GM23338 (cell line): ENCODE data around the gene MTURN. TPM values are rescaled to one million over a fixed set of nuclear protein-coding genes. Genes with fewer than 3 reads are reported as not detected.

Experiments
- ATAC-seq: fragments of 200-7000 bp; cut with Tn5 transposase; 3 replicates; pipeline ENCODE4 v1.9.1; 2020
- DNase-seq: peaks from one replicate; pipeline ENCODE4 v3.0.0-alpha.2; 2015; ENCODE audit warnings: low spot score
- H2AFZ ChIP-seq: fragments of 200-600 bp; sonication (generic); 2 replicates; pipeline ENCODE4 v1.8.0; 2016; ENCODE audit warnings: antibody characterized with exemption, mild to moderate bottlenecking, moderate library complexity
- H3F3A ChIP-seq: fragments of 200-600 bp; sonication (generic); replicated peaks from 2 replicates; pipeline ENCODE4 v1.8.0; 2017; ENCODE audit warnings: antibody characterized with exemption, mixed run types, low read depth
- H3K27ac ChIP-seq: fragments of 200-600 bp; sonication (generic); 2 replicates; pipeline ENCODE4 v1.6.1; 2016; ENCODE audit warnings: low read depth
- H3K27me3 ChIP-seq: fragments of 200-600 bp; sonication (generic); 2 replicates; pipeline ENCODE4 v1.8.0; 2016; ENCODE audit warnings: mild to moderate bottlenecking, mixed run types, moderate library complexity; ENCODE audit not compliant: insufficient read depth
- H3K36me3 ChIP-seq: fragments of 200-600 bp; sonication (generic); 2 replicates; pipeline ENCODE4 v1.8.0; 2016; ENCODE audit warnings: mild to moderate bottlenecking; ENCODE audit not compliant: insufficient read depth
- H3K4me1 ChIP-seq: fragments of 200-600 bp; sonication (generic); 2 replicates; pipeline ENCODE4 v1.8.0; 2016; ENCODE audit warnings: mild to moderate bottlenecking, moderate library complexity; ENCODE audit not compliant: insufficient read depth
- H3K4me2 ChIP-seq: fragments of 200-600 bp; sonication (generic); 2 replicates; pipeline ENCODE4 v1.7.1; 2017; ENCODE audit warnings: mixed run types
- H3K4me3 ChIP-seq: fragments of 200-600 bp; sonication (generic); 2 replicates; pipeline ENCODE4 v1.6.1; 2016; ENCODE audit warnings: mixed run types
- H3K79me2 ChIP-seq: fragments of 200-600 bp; sonication (generic); replicated peaks from 2 replicates; pipeline ENCODE4 v1.8.0; 2017; ENCODE audit warnings: mild to moderate bottlenecking; ENCODE audit not compliant: insufficient read depth
- H3K9me2 ChIP-seq: fragments of 200-600 bp; sonication (generic); 2 replicates; pipeline ENCODE4 v1.8.0; 2017; ENCODE audit not compliant: insufficient read depth
- H4K20me1 ChIP-seq: fragments of 200-600 bp; sonication (generic); replicated peaks from 2 replicates; pipeline ENCODE4 v1.8.0; 2017; ENCODE audit warnings: mild to moderate bottlenecking; ENCODE audit not compliant: insufficient read depth
- H3K27ac Mint-ChIP-seq: 2 replicates; pipeline ENCODE4 v1.8.0; 2020; ENCODE audit warnings: inconsistent platforms, mild to moderate bottlenecking, moderate library complexity, mixed read lengths
- H3K27me3 Mint-ChIP-seq: 3 replicates; pipeline ENCODE4 v1.8.0; 2022; ENCODE audit warnings: low read depth, mild to moderate bottlenecking, moderate library complexity, mixed read lengths, inconsistent platforms; ENCODE audit not compliant: insufficient read depth, poor library complexity
- H3K36me3 Mint-ChIP-seq: 3 replicates; pipeline ENCODE4 v1.8.0; 2021; ENCODE audit warnings: low read depth, mild to moderate bottlenecking, inconsistent platforms, moderate library complexity, mixed read lengths
- H3K4me1 Mint-ChIP-seq: 3 replicates; pipeline ENCODE4 v1.8.0; 2020; ENCODE audit warnings: mild to moderate bottlenecking, inconsistent platforms, mixed read lengths
- H3K4me3 Mint-ChIP-seq: 3 replicates; pipeline ENCODE4 v1.8.0; 2021; ENCODE audit warnings: moderate library complexity, mild to moderate bottlenecking, inconsistent platforms, mixed read lengths
- H3K9me3 Mint-ChIP-seq: 3 replicates; pipeline ENCODE4 v1.8.0; 2020; ENCODE audit warnings: moderate library complexity, mild to moderate bottlenecking, inconsistent platforms, mixed read lengths
- CREB1 ChIP-seq: fragments of 250-450 bp; sonication (Bioruptor Pico); IDR thresholded peaks from 2 replicates; pipeline ENCODE4 v1.5.0; 2020; ENCODE audit warnings: low read depth, mild to moderate bottlenecking, moderate library complexity
- EZH2 ChIP-seq: fragments of 200-600 bp; sonication (generic); IDR thresholded peaks from one replicate; pipeline ENCODE4 v1.8.0; 2017; ENCODE audit warnings: antibody characterized with exemption, mild to moderate bottlenecking, low read depth; ENCODE audit not compliant: unreplicated experiment
- EZH2phosphoT487 ChIP-seq: fragments of 200-600 bp; sonication (generic); IDR thresholded peaks from one replicate; pipeline ENCODE4 v1.8.1; 2018; ENCODE audit warnings: antibody characterized with exemption; ENCODE audit not compliant: unreplicated experiment
- JUNB ChIP-seq: IDR thresholded peaks from one replicate; pipeline ENCODE4 v1.6.1; 2016; ENCODE audit warnings: antibody characterized with exemption; ENCODE audit not compliant: unreplicated experiment
- NANOG ChIP-seq: IDR thresholded peaks from 2 replicates; pipeline ENCODE4 v1.6.1; 2016; ENCODE audit warnings: antibody characterized with exemption, borderline replicate concordance
- POLR2AphosphoS5 ChIP-seq: IDR thresholded peaks from 2 replicates; pipeline ENCODE4 v1.6.1; 2016; ENCODE audit warnings: antibody characterized with exemption, low read depth
- STAT1 ChIP-seq: IDR thresholded peaks from one replicate; pipeline ENCODE4 v1.6.1; 2016; ENCODE audit warnings: antibody characterized with exemption; ENCODE audit not compliant: unreplicated experiment
- ZNF114 ChIP-seq: fragments of 250-450 bp; sonication (Bioruptor Pico); IDR thresholded peaks from 2 replicates; pipeline ENCODE4 v1.5.0; 2020; ENCODE audit warnings: mild to moderate bottlenecking, moderate library complexity
- ZNF331 ChIP-seq: fragments of 250-450 bp; sonication (Bioruptor Pico); IDR thresholded peaks from 2 replicates; pipeline ENCODE4 v1.5.0; 2020; ENCODE audit warnings: low read depth, mild to moderate bottlenecking, moderate library complexity
- ZNF462 ChIP-seq: fragments of 250-450 bp; sonication (Bioruptor Pico); IDR thresholded peaks from 2 replicates; pipeline ENCODE4 v1.5.0; 2020; ENCODE audit warnings: mild to moderate bottlenecking, moderate library complexity
- polyA plus RNA-seq: library from polyadenylated mRNA; unstranded; fragments of >200 nt; fragmentation: Nextera tagmentation; extraction: Ambion mirVana; gene quantifications from 2 replicates; pipeline ENCODE4 v1.2.1, GENCODE V29; 2016
- total RNA-seq: library from RNA; depleted of rRNA; stranded (reverse); fragments of >200 nt; shearing (Covaris generic); gene quantifications from 2 replicates; pipeline ENCODE4 v1.2.3, GENCODE V29; 2014
- TF ChIP-seq, protein P1 (sequence below): IDR thresholded peaks from one replicate; pipeline ENCODE4 v1.6.1; 2018; ENCODE audit warnings: antibody characterized with exemption; ENCODE audit not compliant: unreplicated experiment
- TF ChIP-seq, protein P2 (sequence below), 2 experiments: fragments of 200-600 bp in 1 of 2; sonication (generic) in 1 of 2; conservative IDR thresholded peaks; 2 replicates each; pipeline versions ENCODE4 v1.5.1 to v1.6.1; 2016 to 2017; ENCODE audit warnings: antibody characterized with exemption in 2 of 2, low read depth in 2 of 2, mild to moderate bottlenecking in 2 of 2, moderate library complexity in 1 of 2
- TF ChIP-seq, protein P3 (sequence below): IDR thresholded peaks from 2 replicates; pipeline ENCODE4 v1.6.1; 2016; ENCODE audit warnings: antibody characterized with exemption

MTURN gene
- total and polyA plus RNA-seq, 2 experiments from 2014 or later = 3.1 to 8.7 TPM

GRCh38 chr7:30146127-30146612 lies 11.4 kb downstream of the MTURN start:
- Histone ChIP-seq H3K4me1 (0 out of 2 replicates have a peak, but pooled peaks cover 4% of the 10 kb centered on the region), H2AFZ (no peak overlapping the region)

More at GRCh38 chr7:30146127-30146612, 11.4 kb downstream of the MTURN start:
- H4K20me1 ChIP-seq = peaks cover 7% of the 10 kb centered on the region; the same call in 1 of the 2 replicates
- Mint-ChIP-seq H3K27me3 (no peaks in the 10 kb centered on the region), H3K4me1 (no peaks in the 10 kb centered on the region; the same call in 2 of the 3 replicates), H3K27ac (no peak overlapping the region), H3K36me3 (no peaks in the 10 kb centered on the region), H3K9me3 (no peaks in the 10 kb centered on the region), H3K4me3 (no peak overlapping the region)
- no peaks in the 10 kb centered on the region for H3K9me2 ChIP-seq
- H3K4me3 ChIP-seq = no peak overlapping the region
- TF ChIP-seq EZH2 = no peak
- TF ChIP-seq ZNF114 (CRISPR knock-in tag) = no peak
- no peak for TF ChIP-seq STAT1
- TF ChIP-seq CREB1 = no peak
- TF ChIP-seq ZNF462 = no peak
- no peak for TF ChIP-seq JUNB
- TF ChIP-seq, protein P1, sequence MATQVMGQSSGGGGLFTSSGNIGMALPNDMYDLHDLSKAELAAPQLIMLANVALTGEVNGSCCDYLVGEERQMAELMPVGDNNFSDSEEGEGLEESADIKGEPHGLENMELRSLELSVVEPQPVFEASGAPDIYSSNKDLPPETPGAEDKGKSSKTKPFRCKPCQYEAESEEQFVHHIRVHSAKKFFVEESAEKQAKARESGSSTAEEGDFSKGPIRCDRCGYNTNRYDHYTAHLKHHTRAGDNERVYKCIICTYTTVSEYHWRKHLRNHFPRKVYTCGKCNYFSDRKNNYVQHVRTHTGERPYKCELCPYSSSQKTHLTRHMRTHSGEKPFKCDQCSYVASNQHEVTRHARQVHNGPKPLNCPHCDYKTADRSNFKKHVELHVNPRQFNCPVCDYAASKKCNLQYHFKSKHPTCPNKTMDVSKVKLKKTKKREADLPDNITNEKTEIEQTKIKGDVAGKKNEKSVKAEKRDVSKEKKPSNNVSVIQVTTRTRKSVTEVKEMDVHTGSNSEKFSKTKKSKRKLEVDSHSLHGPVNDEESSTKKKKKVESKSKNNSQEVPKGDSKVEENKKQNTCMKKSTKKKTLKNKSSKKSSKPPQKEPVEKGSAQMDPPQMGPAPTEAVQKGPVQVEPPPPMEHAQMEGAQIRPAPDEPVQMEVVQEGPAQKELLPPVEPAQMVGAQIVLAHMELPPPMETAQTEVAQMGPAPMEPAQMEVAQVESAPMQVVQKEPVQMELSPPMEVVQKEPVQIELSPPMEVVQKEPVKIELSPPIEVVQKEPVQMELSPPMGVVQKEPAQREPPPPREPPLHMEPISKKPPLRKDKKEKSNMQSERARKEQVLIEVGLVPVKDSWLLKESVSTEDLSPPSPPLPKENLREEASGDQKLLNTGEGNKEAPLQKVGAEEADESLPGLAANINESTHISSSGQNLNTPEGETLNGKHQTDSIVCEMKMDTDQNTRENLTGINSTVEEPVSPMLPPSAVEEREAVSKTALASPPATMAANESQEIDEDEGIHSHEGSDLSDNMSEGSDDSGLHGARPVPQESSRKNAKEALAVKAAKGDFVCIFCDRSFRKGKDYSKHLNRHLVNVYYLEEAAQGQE = no peak
- no peak for TF ChIP-seq ZNF331 (CRISPR knock-in tag)
- TF ChIP-seq, protein P2, sequence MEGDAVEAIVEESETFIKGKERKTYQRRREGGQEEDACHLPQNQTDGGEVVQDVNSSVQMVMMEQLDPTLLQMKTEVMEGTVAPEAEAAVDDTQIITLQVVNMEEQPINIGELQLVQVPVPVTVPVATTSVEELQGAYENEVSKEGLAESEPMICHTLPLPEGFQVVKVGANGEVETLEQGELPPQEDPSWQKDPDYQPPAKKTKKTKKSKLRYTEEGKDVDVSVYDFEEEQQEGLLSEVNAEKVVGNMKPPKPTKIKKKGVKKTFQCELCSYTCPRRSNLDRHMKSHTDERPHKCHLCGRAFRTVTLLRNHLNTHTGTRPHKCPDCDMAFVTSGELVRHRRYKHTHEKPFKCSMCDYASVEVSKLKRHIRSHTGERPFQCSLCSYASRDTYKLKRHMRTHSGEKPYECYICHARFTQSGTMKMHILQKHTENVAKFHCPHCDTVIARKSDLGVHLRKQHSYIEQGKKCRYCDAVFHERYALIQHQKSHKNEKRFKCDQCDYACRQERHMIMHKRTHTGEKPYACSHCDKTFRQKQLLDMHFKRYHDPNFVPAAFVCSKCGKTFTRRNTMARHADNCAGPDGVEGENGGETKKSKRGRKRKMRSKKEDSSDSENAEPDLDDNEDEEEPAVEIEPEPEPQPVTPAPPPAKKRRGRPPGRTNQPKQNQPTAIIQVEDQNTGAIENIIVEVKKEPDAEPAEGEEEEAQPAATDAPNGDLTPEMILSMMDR (conservative IDR thresholded peaks at IDR 0.05; ENCODE audit: low read depth in 2 of 2) = no peak
- no peak for TF ChIP-seq POLR2AphosphoS5
- TF ChIP-seq EZH2phosphoT487 = no peak
- TF ChIP-seq, protein P3, sequence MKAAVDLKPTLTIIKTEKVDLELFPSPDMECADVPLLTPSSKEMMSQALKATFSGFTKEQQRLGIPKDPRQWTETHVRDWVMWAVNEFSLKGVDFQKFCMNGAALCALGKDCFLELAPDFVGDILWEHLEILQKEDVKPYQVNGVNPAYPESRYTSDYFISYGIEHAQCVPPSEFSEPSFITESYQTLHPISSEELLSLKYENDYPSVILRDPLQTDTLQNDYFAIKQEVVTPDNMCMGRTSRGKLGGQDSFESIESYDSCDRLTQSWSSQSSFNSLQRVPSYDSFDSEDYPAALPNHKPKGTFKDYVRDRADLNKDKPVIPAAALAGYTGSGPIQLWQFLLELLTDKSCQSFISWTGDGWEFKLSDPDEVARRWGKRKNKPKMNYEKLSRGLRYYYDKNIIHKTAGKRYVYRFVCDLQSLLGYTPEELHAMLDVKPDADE = no peak
- TF ChIP-seq NANOG = no peak
- no peaks in the 10 kb centered on the region; the same call in 1 of the 2 replicates for H3K79me2 ChIP-seq
- no peaks in the 10 kb centered on the region for H3K36me3 ChIP-seq
- no peaks in the 10 kb centered on the region for H3K27me3 ChIP-seq
- no peak overlapping the region for H3K27ac ChIP-seq
- H3F3A ChIP-seq = no peaks in the 10 kb centered on the region
- H3K4me2 ChIP-seq = no peak overlapping the region
- ATAC-seq (peak; percentile 34; the same call in 2 of the 3 replicates), DNase-seq (no peak)
